Measurements from ENCODE around the gene ATP1B2.

Gene ATP1B2

DNA sequence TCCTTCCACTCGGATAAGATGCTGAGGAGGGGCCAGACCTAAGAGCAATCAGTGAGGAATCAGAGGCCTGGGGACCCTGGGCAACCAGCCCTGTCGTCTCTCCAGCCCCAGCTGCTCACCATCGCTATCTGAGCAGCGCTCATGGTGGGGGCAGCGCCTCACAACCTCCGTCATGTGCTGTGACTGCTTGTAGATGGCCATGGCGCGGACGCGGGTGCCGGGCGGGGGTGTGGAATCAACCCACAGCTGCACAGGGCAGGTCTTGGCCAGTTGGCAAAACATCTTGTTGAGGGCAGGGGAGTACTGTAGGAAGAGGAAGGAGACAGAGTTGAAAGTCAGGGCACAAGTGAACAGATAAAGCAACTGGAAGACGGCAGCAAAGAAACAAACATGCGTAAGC is 24.2 kb downstream of the ATP1B2 start:
- Histone ChIP-seq H3K27ac (ENCODE audit: low read length) (no peak overlapping the region), H4K20me1 (ENCODE audit: insufficient read depth, low read length) (peaks cover 29% of the 10 kb centered on the region), H2AFZ (ENCODE audit: low read depth, low read length) (no peak overlapping the region), H3K27me3 (ENCODE audit: insufficient read depth, low read length, poor library complexity) (no peaks in the 10 kb centered on the region), H3K36me3 (ENCODE audit: insufficient read depth, low read length) (peaks cover 77% of the 10 kb centered on the region), H3K4me1 (ENCODE audit: insufficient read depth, low read length) (no peaks in the 10 kb centered on the region), H3K4me2 (ENCODE audit: insufficient read depth, low read length) (no peak overlapping the region), H3K9ac (ENCODE audit: low read depth, low read length) (no peak overlapping the region), H3K9me3 (ENCODE audit: insufficient read depth, low read length, severe bottlenecking) (peaks cover 7% of the 10 kb centered on the region), H3K79me2 (ENCODE audit: insufficient read depth, low read length) (peaks cover 27% of the 10 kb centered on the region), H3K4me3 (ENCODE audit: low read depth in 1 of 2, low read length in 2 of 2) (no peak overlapping the region)
- TF ChIP-seq EZH2 (IDR thresholded peaks at IDR 0.05; ENCODE audit: borderline replicate concordance, low read depth, low read length, severe bottlenecking) (no peak), CTCF (IDR thresholded peaks at IDR 0.05; ENCODE audit: borderline replicate concordance, extremely low read depth, low read length, poor library complexity, severe bottlenecking) (no peak)
- ATAC-seq (ENCODE audit: insufficient read depth, low read depth), result no peak
- DNase-seq, result no peak

- peaks cover 32% of the 10 kb centered on the region for H4K20me1 ChIP-seq (ENCODE audit: insufficient read depth, low read length)
- H3K4me3 ChIP-seq (ENCODE audit: low read depth in 1 of 2, low read length in 2 of 2), result no peak overlapping the region
- no peaks in the 10 kb centered on the region for H3K4me1 ChIP-seq (ENCODE audit: insufficient read depth, low read length)
- ATAC-seq (ENCODE audit: insufficient read depth, low read depth) (no peak), DNase-seq (no peak)
- H3K27ac ChIP-seq (ENCODE audit: low read length), result no peak overlapping the region
- TF ChIP-seq EZH2 (IDR thresholded peaks at IDR 0.05; ENCODE audit: borderline replicate concordance, low read depth, low read length, severe bottlenecking), result no peak
- no peak for TF ChIP-seq CTCF (IDR thresholded peaks at IDR 0.05; ENCODE audit: borderline replicate concordance, extremely low read depth, low read length, poor library complexity, severe bottlenecking)
- H3K9me3 ChIP-seq (ENCODE audit: insufficient read depth, low read length, severe bottlenecking), result peaks cover 7% of the 10 kb centered on the region
- no peak overlapping the region for H3K4me2 ChIP-seq (ENCODE audit: insufficient read depth, low read length)
- no peak overlapping the region for H2AFZ ChIP-seq (ENCODE audit: low read depth, low read length)
- H3K27me3 ChIP-seq (ENCODE audit: insufficient read depth, low read length, poor library complexity), result no peaks in the 10 kb centered on the region
- no peak overlapping the region for H3K9ac ChIP-seq (ENCODE audit: low read depth, low read length)
- peaks cover 41% of the 10 kb centered on the region for H3K79me2 ChIP-seq (ENCODE audit: insufficient read depth, low read length)
- H3K36me3 ChIP-seq (ENCODE audit: insufficient read depth, low read length), result peaks cover 61% of the 10 kb centered on the region
Measured at GRCh38 chr17:7676533-7676932, 25.8 kb downstream of the ATP1B2 start.

- Histone ChIP-seq H3K79me2 (ENCODE audit: insufficient read depth, low read length) (peaks cover 49% of the 10 kb centered on the region), H3K27ac (ENCODE audit: low read length) (no peak overlapping the region), H3K27me3 (ENCODE audit: insufficient read depth, low read length, poor library complexity) (no peaks in the 10 kb centered on the region), H3K4me3 (ENCODE audit: low read depth in 1 of 2, low read length in 2 of 2) (no peak overlapping the region), H3K4me1 (ENCODE audit: insufficient read depth, low read length) (no peaks in the 10 kb centered on the region), H3K9ac (ENCODE audit: low read depth, low read length) (no peak overlapping the region), H3K36me3 (ENCODE audit: insufficient read depth, low read length) (peaks cover 57% of the 10 kb centered on the region), H3K9me3 (ENCODE audit: insufficient read depth, low read length, severe bottlenecking) (peaks cover 7% of the 10 kb centered on the region), H3K4me2 (ENCODE audit: insufficient read depth, low read length) (no peak overlapping the region), H2AFZ (ENCODE audit: low read depth, low read length) (no peak overlapping the region), H4K20me1 (ENCODE audit: insufficient read depth, low read length) (peaks cover 35% of the 10 kb centered on the region)
- TF ChIP-seq EZH2 (IDR thresholded peaks at IDR 0.05; ENCODE audit: borderline replicate concordance, low read depth, low read length, severe bottlenecking) (no peak), CTCF (IDR thresholded peaks at IDR 0.05; ENCODE audit: borderline replicate concordance, extremely low read depth, low read length, poor library complexity, severe bottlenecking) (no peak)
- DNase-seq (no peak), ATAC-seq (ENCODE audit: insufficient read depth, low read depth) (no peak)
Measured at GRCh38 chr17:7677388-7678067, 26.8 kb downstream of the ATP1B2 start.
